Osteoblast (primary cell): Measurements from ENCODE around the gene POU2F3. TPM values are rescaled to one million over a fixed set of nuclear protein-coding genes. Genes with fewer than 3 reads are reported as not detected.

ENCODE experiments used
- DNase-seq: peaks from one replicate; pipeline ENCODE4 v3.0.0; 2011; ENCODE audit warnings: low spot score, mixed read lengths; ENCODE audit not compliant: insufficient read length; ENCODE audit errors: missing footprints
- H2AFZ ChIP-seq: 2 replicates; pipeline ENCODE4 v1.6.0; 2011; ENCODE audit warnings: mild to moderate bottlenecking, low read length
- H3K27ac ChIP-seq: 2 replicates; pipeline ENCODE4 v1.5.1; 2011; ENCODE audit warnings: mild to moderate bottlenecking, low read depth, low read length, moderate library complexity
- H3K27me3 ChIP-seq: 2 replicates; pipeline ENCODE4 v1.6.0; 2012; ENCODE audit warnings: mild to moderate bottlenecking, control low read depth, inconsistent platforms, low read length, moderate library complexity; ENCODE audit not compliant: insufficient read depth
- H3K36me3 ChIP-seq: 2 replicates; pipeline ENCODE4 v1.5.1; 2011; ENCODE audit warnings: mild to moderate bottlenecking, low read length, control low read depth, moderate library complexity; ENCODE audit not compliant: insufficient read depth
- H3K4me1 ChIP-seq: 2 replicates; pipeline ENCODE4 v1.5.1; 2011; ENCODE audit warnings: mild to moderate bottlenecking, low read length, control low read depth, moderate library complexity; ENCODE audit not compliant: insufficient read depth
- H3K4me2 ChIP-seq: 2 replicates; pipeline ENCODE4 v1.6.0; 2011; ENCODE audit warnings: mild to moderate bottlenecking, low read length; ENCODE audit not compliant: insufficient read depth
- H3K4me3 ChIP-seq: fragments of 200-600 bp; sonication (generic); 3 replicates; pipeline ENCODE4 v1.5.1; 2012; ENCODE audit warnings: mild to moderate bottlenecking, low read length, inconsistent platforms; ENCODE audit not compliant: insufficient read depth
- H3K79me2 ChIP-seq: 2 replicates; pipeline ENCODE4 v1.6.0; 2012; ENCODE audit warnings: mild to moderate bottlenecking, low read length, control low read depth, inconsistent platforms; ENCODE audit not compliant: insufficient read depth
- H3K9me3 ChIP-seq: 2 replicates; pipeline ENCODE4 v1.5.1; 2011; ENCODE audit warnings: low read depth, low read length, control low read depth
- H4K20me1 ChIP-seq: 2 replicates; pipeline ENCODE4 v1.6.0; 2012; ENCODE audit warnings: mild to moderate bottlenecking, low read length, control low read depth; ENCODE audit not compliant: insufficient read depth
- CTCF ChIP-seq: IDR thresholded peaks from 2 replicates; pipeline ENCODE4 v1.5.1; 2011; ENCODE audit warnings: mild to moderate bottlenecking, low read depth, low read length, moderate library complexity; ENCODE audit errors: extremely low read depth
- total RNA-seq: library from RNA; depleted of rRNA; stranded (reverse); fragments of >200 nt; gene quantifications from 2 replicates; pipeline ENCODE4 v1.2.3, GENCODE V29; 2012

Gene POU2F3
- total RNA-seq, 1 donor = under 0.01 TPM

GRCh38 chr11:120240866-120241265 lies 926 bp downstream of the POU2F3 start:
- peaks cover 90% of the 10 kb centered on the region for H3K27me3 ChIP-seq
- H2AFZ ChIP-seq = no peak overlapping the region
- H3K4me2 ChIP-seq = no peak overlapping the region
- no peaks in the 10 kb centered on the region for H3K36me3 ChIP-seq
- H3K9me3 ChIP-seq = no peaks in the 10 kb centered on the region
- no peak overlapping the region for H3K27ac ChIP-seq
- no peak for DNase-seq
- TF ChIP-seq CTCF = no peak
- H4K20me1 ChIP-seq = no peaks in the 10 kb centered on the region
- no peak overlapping the region for H3K4me3 ChIP-seq
- no peaks in the 10 kb centered on the region for H3K79me2 ChIP-seq
- no peaks in the 10 kb centered on the region for H3K4me1 ChIP-seq

- H2AFZ ChIP-seq = no peak overlapping the region
These were observed 1.3 kb downstream of the POU2F3 start for GRCh38 chr11:120241277-120241676.

GRCh38 chr11:120243221-120243620 lies 3.3 kb downstream of the POU2F3 start:
- Histone ChIP-seq H3K79me2 (no peaks in the 10 kb centered on the region), H3K4me3 (no peak overlapping the region), H3K9me3 (no peaks in the 10 kb centered on the region), H3K27ac (no peak overlapping the region), H4K20me1 (no peaks in the 10 kb centered on the region), H3K27me3 (peaks cover 93% of the 10 kb centered on the region), H3K4me1 (peaks cover 1% of the 10 kb centered on the region), H2AFZ (no peak overlapping the region), H3K36me3 (no peaks in the 10 kb centered on the region), H3K4me2 (no peak overlapping the region)
- peak; percentile 26 for DNase-seq
- TF ChIP-seq CTCF = no peak

More at GRCh38 chr11:120241277-120241676, 1.3 kb downstream of the POU2F3 start:
- Histone ChIP-seq H3K27me3 (peaks cover 94% of the 10 kb centered on the region), H4K20me1 (no peaks in the 10 kb centered on the region), H3K36me3 (no peaks in the 10 kb centered on the region), H3K4me1 (no peaks in the 10 kb centered on the region), H3K27ac (no peak overlapping the region), H3K4me3 (no peak overlapping the region), H3K4me2 (no peak overlapping the region), H3K79me2 (no peaks in the 10 kb centered on the region), H3K9me3 (no peaks in the 10 kb centered on the region)
- no peak for TF ChIP-seq CTCF
- DNase-seq = peak; percentile 70

GRCh38 chr11:120244476-120245365 lies 4.8 kb downstream of the POU2F3 start:
- Histone ChIP-seq H3K36me3 (no peaks in the 10 kb centered on the region), H3K4me1 (peaks cover 11% of the 10 kb centered on the region), H4K20me1 (no peaks in the 10 kb centered on the region), H3K79me2 (no peaks in the 10 kb centered on the region), H3K27ac (no peak overlapping the region), H3K4me2 (no peak overlapping the region), H3K4me3 (no peak overlapping the region), H3K27me3 (peaks cover 78% of the 10 kb centered on the region), H3K9me3 (no peaks in the 10 kb centered on the region), H2AFZ (no peak overlapping the region)
- TF ChIP-seq CTCF = no peak
- peak; percentile 73 for DNase-seq
